OCI-LY1 (cell line): Measurements from ENCODE around the gene TLR6.

Experiments used
- EZH2 ChIP-seq: fragments of 200-600 bp; sonication (generic), shearing (Covaris generic); IDR thresholded peaks from 2 replicates; pipeline ENCODE4 v1.8.0; 2017; ENCODE audit warnings: borderline replicate concordance, mixed run types, mild to moderate bottlenecking, antibody characterized with exemption, low read length, moderate library complexity, mixed read lengths
- TF ChIP-seq, protein P1 (sequence below): fragments of 200-600 bp; sonication (generic), shearing (Covaris generic); IDR thresholded peaks from 2 replicates; pipeline ENCODE4 v1.5.1; 2017; ENCODE audit warnings: mild to moderate bottlenecking, antibody characterized with exemption, low read length, moderate library complexity, mixed read lengths

DNA sequence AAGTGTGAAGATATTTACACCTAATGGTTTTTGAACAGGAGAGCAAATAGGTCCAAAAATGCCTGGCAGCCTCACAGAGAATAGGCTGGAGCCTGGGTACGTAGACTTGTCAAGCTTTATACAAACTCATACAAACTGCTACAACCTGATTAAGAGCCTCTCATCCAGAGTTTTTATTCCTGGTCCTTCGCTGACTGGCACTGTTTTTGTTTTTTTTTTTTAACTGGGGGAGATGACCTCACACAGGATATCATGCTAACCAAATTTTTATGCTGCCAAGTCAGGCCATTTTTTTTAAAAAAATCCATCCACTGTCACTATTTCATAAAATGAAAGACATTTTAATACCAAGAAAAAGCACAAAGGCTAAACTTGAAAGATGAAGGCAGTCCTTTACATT, 12.9 kb upstream of the TLR6 start:
- TF ChIP-seq, protein P1, sequence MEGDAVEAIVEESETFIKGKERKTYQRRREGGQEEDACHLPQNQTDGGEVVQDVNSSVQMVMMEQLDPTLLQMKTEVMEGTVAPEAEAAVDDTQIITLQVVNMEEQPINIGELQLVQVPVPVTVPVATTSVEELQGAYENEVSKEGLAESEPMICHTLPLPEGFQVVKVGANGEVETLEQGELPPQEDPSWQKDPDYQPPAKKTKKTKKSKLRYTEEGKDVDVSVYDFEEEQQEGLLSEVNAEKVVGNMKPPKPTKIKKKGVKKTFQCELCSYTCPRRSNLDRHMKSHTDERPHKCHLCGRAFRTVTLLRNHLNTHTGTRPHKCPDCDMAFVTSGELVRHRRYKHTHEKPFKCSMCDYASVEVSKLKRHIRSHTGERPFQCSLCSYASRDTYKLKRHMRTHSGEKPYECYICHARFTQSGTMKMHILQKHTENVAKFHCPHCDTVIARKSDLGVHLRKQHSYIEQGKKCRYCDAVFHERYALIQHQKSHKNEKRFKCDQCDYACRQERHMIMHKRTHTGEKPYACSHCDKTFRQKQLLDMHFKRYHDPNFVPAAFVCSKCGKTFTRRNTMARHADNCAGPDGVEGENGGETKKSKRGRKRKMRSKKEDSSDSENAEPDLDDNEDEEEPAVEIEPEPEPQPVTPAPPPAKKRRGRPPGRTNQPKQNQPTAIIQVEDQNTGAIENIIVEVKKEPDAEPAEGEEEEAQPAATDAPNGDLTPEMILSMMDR: no peak
- TF ChIP-seq EZH2: no peak
